A172 (cell line): ENCODE data around the gene PTPN18. TPM values are rescaled to one million over a fixed set of nuclear protein-coding genes. Genes with fewer than 3 reads are reported as not detected.
"Not testable (repeated sequence)": the region's sequence is repeated elsewhere in the genome, so short reads cannot be mapped to it uniquely, and the experiment has no call there.

ENCODE experiments used
- DNase-seq: peaks from one replicate; pipeline ENCODE4 v3.0.0-alpha.2; 2015; ENCODE audit warnings: low spot score
- total RNA-seq: library from RNA; depleted of rRNA; stranded (reverse); fragments of >200 nt; shearing (Covaris generic); gene quantifications from 2 replicates; pipeline ENCODE4 v1.2.3, GENCODE V29; 2014; rRNA removed

PTPN18 gene
- total RNA-seq, 1 experiment from 2014 or later: 25.9 TPM

DNA sequence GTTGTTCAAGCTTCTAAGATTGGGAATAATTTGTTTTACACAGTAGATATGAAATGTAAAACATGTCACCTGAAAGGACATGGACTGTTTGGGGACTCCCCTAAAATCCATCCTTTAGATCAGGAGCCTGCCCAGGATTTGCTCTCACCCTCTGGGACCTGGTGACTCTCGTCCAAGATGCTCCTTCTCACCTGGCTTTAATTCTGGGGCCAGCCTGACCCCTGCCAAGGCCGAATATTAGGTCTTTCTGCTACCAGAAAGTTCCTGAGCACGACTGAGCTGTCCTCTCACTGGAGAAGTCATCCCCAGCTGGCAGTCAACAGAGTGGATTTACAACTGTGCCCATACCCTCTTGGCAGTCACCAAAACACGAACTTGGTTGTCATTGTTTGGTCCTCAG is 25.3 kb downstream of the PTPN18 start:
- no peak for DNase-seq

DNA sequence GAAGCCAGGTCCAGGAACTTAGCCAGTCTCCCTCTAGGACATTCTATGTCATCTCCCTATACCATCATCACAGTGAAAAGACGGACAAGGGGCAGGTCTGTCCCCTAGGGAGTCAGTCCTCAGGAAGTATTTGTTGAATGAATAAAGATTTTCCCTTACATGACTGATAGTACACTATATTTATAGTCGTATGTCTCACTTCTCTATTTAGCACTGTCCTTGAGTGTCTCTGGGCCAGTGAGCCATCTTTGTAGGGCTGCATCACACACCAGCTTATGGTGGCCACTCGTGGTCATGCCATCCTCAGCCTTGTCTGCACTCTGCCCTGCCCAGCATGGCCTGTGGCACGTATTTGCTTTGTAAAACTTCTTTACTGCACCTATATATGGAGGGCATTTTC is 25.8 kb downstream of the PTPN18 start:
- DNase-seq: no peak

DNA sequence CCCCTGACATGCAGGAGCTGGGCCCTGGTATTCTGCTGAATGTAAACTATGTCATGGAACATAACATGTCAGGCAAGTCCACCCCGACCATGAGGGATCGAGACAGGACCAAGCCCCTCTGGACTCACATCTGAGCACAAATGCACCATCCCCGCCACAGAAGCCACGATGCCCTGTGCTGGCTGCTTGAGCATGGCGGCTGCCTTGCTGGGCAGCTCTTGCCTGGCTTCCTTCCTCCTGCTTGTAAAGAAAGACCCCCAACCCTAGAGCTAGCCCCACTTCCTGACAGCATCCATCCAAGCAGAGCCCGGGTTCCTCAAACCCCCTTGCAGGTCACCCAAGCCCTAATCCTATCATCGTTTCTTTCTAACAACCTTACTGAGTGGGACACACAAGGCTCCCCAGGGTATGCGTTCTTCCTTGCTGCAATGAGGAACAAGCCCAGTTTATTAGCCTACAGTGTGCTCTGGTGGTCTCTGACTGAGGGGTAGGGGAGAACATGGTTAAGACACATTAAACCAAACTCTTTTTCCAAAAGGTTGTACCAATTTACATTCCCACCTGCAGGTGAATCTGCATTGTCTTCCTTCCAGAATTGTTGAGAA is 26.6 kb downstream of the PTPN18 start:
- no peak for DNase-seq

DNA sequence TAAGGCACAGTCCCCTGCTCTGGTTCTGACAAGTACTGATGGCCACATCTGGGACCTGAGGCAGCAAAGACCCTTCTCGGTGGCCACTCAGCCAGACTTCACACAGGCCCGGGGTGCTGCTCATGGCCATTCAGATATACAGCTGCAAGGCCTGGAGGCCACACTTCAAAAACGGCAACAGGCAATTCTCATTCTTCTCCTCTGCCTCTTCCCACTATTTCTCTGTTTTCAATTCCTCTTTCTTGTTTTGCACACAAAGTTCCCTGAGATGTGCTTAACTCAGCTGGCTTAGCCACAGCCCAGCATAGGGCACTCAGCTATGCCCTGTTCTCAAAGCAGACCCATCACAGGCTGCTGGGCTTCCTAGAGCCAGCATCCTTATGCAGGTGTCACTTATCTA is 29.9 kb downstream of the PTPN18 start:
- no peak for DNase-seq

GRCh38 chr2:130387071-130387400 is 31.2 kb downstream of the PTPN18 start:
- DNase-seq: no peak

DNA sequence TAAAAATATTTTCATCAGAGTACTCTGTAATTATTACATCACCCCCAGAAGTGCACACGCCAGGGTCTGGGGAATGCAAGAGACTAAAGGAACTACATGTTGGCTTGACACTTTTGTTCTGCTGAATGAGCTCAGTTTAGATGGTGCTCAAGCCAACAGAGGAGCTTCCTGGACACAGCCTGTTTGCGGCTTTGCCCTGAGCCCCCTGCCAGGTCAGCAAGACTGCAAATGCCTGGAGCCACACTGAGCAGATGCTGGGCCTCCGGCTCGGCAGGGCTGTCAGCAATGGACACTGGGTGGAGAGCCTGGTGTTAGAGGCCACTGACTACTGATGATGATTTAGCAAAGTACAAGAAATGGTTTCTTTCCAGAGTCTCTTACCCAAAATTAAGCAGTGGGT is 31.9 kb downstream of the PTPN18 start:
- no peak for DNase-seq

- DNase-seq: no peak
Observed at GRCh38 chr2:130388221-130388907, 32.5 kb downstream of the PTPN18 start.

- no peak for DNase-seq
Observed at GRCh38 chr2:130389358-130389757, 33.5 kb downstream of the PTPN18 start.

DNA sequence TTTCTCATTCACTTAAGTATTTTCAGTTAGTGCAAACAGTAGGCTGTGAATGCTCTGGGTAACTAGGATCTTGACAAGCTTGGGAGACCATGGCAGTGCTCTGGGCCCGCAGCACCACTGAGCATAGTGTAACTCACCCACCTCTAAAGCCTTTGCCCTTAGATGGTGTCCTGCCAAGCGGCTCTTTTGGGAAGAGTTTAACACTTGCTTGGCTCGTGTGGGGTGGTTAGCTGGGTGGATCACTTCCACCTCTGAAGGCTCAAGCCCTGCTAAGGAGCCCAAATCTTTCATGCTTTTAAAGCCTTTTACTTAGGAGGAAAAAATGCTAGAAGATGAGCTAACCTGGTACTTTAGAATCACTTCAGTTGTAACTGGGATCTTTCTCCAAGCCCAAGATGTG is 33.9 kb downstream of the PTPN18 start:
- no peak for DNase-seq

- no peak for DNase-seq
Observed at GRCh38 chr2:130390460-130391057, 34.7 kb downstream of the PTPN18 start.

GRCh38 chr2:130391058-130391871 is 35.4 kb downstream of the PTPN18 start:
- DNase-seq: peak; percentile 43

GRCh38 chr2:130391872-130392670 is 36.2 kb downstream of the PTPN18 start:
- DNase-seq: no peak

DNA sequence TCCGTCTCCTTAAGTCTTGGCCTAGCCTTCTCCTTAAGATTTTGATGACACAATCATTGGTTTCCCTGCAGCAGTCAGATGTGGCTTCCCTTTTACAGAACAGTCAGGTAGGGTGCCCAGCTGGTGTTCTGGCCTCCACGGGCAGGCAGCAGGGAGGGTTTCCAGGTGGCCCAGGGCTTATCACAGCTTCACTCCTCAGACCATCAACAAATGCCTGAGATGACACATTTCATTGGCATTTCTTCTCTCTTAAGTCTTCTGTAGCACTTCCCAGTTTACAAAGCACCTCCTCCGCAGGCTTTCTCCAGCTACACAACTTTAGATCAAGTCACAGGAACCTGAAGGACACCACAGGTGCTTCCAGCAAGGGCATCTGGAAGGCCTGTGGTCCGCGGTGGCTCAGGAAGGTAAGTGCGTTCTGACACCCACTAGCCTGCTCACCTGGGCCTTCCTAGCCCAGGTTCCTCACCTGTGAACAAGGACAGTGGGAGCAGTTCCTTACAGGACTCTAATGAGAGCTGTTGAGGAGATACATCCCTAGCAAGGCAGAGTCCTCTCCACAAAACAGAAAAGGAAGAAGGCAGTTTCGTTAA is 37.6 kb downstream of the PTPN18 start:
- peak; percentile 61 for DNase-seq

GRCh38 chr2:130406280-130406679 is 50.4 kb downstream of the PTPN18 start:
- DNase-seq: not testable (repeated sequence)

DNA sequence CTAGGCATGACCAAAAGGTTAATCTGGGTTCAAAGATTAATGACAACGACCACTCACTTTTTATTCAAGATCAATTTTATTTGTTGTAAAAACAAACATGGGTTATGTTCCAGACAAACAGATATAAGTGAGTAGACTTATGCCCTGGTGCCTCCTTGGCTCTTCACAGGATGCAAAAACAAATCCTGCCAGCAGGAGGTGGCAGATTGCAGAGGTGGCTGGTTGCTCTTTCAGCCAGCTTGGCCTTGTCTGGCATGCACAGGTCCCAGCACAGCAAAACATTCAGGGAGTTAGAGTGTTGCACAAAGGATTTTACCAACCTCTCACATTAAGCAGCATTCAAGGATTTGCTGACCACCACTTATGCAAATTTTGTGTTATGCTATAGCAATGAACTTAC is 60.8 kb downstream of the PTPN18 start:
- DNase-seq: not testable (repeated sequence)

GRCh38 chr2:130418845-130419244 is 63.0 kb downstream of the PTPN18 start:
- DNase-seq: not testable (repeated sequence)

Other genes starting within 250 kb of the PTPN18 start
- not detected in 2 replicates for gene POTEF, start 226.8 kb upstream of the PTPN18 start, total RNA-seq
- 52.8 and 60.1 TPM in 2 replicates for gene CCDC74B, start 210.9 kb upstream of the PTPN18 start, total RNA-seq
- 38.5 and 49.7 TPM in 2 replicates for gene SMPD4, start 174.5 kb upstream of the PTPN18 start, total RNA-seq
- gene MZT2B, start 173.8 kb upstream of the PTPN18 start, total RNA-seq: 235 and 238 TPM in 2 replicates
- not detected in 2 replicates for gene TUBA3E, start 157.6 kb upstream of the PTPN18 start, total RNA-seq
- gene IMP4, start 13.2 kb upstream of the PTPN18 start, total RNA-seq: 139 and 142 TPM in 2 replicates
- gene POTEI, start 153.3 kb downstream of the PTPN18 start, total RNA-seq: not detected in 2 replicates
- not detected in 2 replicates for gene CFC1B, start 165.2 kb downstream of the PTPN18 start, total RNA-seq
- gene CFC1, start 243.5 kb downstream of the PTPN18 start, total RNA-seq: not detected in 2 replicates